ENCODE measurements around the gene CPNE7. TPM values are rescaled to one million over a fixed set of nuclear protein-coding genes. Genes with fewer than 3 reads are reported as not detected.

The CPNE7 gene
- total and polyA plus RNA-seq, 2 of the 13 experiments (the other 11 are each of a cell fraction or from before 2014, with no cell fraction given) = 0.59 TPM; not detected in 1

DNA sequence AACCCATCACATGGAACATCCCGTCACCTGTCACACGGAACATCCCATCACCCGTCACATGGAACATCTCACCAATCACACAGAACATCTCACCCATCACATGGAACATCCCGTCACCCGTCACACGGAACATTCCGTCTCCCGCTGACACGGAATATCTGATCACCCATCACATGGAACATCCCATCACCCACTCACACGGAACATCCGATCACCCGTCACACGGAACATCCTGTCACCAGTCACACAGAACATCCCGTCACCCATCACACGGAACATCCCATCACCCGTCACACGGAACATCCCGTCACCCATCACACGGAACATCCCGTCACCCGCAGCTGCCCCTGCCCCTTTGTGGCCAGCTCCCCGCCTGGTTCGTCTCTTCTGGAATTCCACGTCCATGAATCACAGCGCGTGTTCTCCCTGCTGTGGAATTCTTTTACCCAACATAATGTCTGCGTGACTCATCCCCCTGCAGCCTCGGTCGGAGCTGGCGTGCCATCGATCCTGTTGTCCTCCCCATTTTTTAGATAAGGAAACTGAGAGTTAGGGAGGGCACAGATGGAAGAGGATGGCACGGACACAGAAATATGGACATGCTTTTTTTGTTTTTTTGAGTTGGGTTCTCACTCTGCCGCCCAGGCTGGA lies 5.6 kb downstream of the CPNE7 start (continued):
- TF ChIP-seq STAG1 (CRISPR knock-in tag; IDR thresholded peaks at IDR 0.05) (no peak), LCORL (IDR thresholded peaks at IDR 0.05) (no peak), LCORL (CRISPR knock-in tag; IDR thresholded peaks at IDR 0.05) (no peak), MTF2 (CRISPR knock-in tag; IDR thresholded peaks at IDR 0.05; ENCODE audit: borderline replicate concordance) (no peak), ARHGAP35 (CRISPR knock-in tag; IDR thresholded peaks at IDR 0.05; ENCODE audit: borderline replicate concordance) (no peak), ZNF629 (CRISPR knock-in tag; conservative IDR thresholded peaks at IDR 0.05) (0 out of 2 replicates have a peak, but pooled peaks have one; percentile 45), RBM22 (optimal IDR thresholded peaks at IDR 0.05; ENCODE audit: low read length) (no peak), ZNF44 (CRISPR knock-in tag; IDR thresholded peaks at IDR 0.05) (no peak), IRF2 (CRISPR knock-in tag; IDR thresholded peaks at IDR 0.05) (no peak), PRMT3 (CRISPR knock-in tag; IDR thresholded peaks at IDR 0.05; ENCODE audit: borderline replicate concordance, low read depth) (no peak), NBN (conservative IDR thresholded peaks at IDR 0.05) (no peak), CEBPG (CRISPR knock-in tag; IDR thresholded peaks at IDR 0.05) (no peak), CREB1 (IDR thresholded peaks at IDR 0.05) (peak; percentile 48), CREB1 (CRISPR knock-in tag; IDR thresholded peaks at IDR 0.05) (no peak), NCOA2 (CRISPR knock-in tag; IDR thresholded peaks at IDR 0.05) (no peak), MYNN (CRISPR knock-in tag; IDR thresholded peaks at IDR 0.05; ENCODE audit: low read depth) (no peak), HIVEP1 (CRISPR knock-in tag; IDR thresholded peaks at IDR 0.05) (no peak), POLR2A (IDR thresholded peaks at IDR 0.05; ENCODE audit: insufficient read depth in 1 of 2, low read depth in 2 of 2, low read length in 2 of 2) (no peak), DMAP1 (CRISPR knock-in tag; IDR thresholded peaks at IDR 0.05) (no peak), IKZF1 (IDR thresholded peaks at IDR 0.05) (no peak), FOSL2 (CRISPR knock-in tag; IDR thresholded peaks at IDR 0.05) (peak; percentile 88), MEIS2 (CRISPR knock-in tag; IDR thresholded peaks at IDR 0.05) (no peak), FIP1L1 (IDR thresholded peaks at IDR 0.05; ENCODE audit: borderline replicate concordance, insufficient read depth, low read depth, low read length) (no peak), CC2D1A (CRISPR knock-in tag; IDR thresholded peaks at IDR 0.05) (no peak), ZNF138 (CRISPR knock-in tag; IDR thresholded peaks at IDR 0.05; ENCODE audit: low read depth) (no peak)
- TF ChIP-seq, protein P1, sequence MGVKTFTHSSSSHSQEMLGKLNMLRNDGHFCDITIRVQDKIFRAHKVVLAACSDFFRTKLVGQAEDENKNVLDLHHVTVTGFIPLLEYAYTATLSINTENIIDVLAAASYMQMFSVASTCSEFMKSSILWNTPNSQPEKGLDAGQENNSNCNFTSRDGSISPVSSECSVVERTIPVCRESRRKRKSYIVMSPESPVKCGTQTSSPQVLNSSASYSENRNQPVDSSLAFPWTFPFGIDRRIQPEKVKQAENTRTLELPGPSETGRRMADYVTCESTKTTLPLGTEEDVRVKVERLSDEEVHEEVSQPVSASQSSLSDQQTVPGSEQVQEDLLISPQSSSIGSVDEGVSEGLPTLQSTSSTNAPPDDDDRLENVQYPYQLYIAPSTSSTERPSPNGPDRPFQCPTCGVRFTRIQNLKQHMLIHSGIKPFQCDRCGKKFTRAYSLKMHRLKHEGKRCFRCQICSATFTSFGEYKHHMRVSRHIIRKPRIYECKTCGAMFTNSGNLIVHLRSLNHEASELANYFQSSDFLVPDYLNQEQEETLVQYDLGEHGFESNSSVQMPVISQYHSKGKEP (CRISPR knock-in tag; IDR thresholded peaks at IDR 0.05) = no peak
- TF ChIP-seq, protein P2, sequence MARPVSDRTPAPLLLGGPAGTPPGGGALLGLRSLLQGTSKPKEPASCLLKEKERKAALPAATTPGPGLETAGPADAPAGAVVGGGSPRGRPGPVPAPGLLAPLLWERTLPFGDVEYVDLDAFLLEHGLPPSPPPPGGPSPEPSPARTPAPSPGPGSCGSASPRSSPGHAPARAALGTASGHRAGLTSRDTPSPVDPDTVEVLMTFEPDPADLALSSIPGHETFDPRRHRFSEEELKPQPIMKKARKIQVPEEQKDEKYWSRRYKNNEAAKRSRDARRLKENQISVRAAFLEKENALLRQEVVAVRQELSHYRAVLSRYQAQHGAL (CRISPR knock-in tag; IDR thresholded peaks at IDR 0.05; ENCODE audit: not compliant biosample characterization) = no peak
- TF ChIP-seq, protein P3, sequence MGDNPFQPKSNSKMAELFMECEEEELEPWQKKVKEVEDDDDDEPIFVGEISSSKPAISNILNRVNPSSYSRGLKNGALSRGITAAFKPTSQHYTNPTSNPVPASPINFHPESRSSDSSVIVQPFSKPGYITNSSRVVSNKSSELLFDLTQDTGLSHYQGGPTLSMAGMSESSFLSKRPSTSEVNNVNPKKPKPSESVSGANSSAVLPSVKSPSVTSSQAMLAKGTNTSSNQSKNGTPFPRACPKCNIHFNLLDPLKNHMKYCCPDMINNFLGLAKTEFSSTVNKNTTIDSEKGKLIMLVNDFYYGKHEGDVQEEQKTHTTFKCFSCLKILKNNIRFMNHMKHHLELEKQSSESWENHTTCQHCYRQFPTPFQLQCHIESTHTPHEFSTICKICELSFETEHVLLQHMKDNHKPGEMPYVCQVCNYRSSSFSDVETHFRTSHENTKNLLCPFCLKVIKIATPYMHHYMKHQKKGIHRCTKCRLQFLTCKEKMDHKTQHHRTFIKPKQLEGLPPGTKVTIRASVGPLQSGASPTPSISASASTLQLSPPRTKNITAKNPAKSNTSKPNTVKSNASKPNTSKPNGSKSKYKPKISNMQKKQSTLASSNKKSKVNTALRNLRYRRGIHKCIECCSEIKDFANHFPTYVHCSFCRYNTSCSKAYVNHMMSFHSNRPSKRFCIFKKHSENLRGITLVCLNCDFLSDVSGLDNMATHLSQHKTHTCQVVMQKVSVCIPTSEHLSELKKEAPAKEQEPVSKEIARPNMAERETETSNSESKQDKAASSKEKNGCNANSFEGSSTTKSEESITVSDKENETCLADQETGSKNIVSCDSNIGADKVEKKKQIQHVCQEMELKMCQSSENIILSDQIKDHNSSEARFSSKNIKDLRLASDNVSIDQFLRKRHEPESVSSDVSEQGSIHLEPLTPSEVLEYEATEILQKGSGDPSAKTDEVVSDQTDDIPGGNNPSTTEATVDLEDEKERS (CRISPR knock-in tag; IDR thresholded peaks at IDR 0.05) = no peak

Measured in HepG2 (cell line).